Measurements from ENCODE around the gene CDC73. TPM values are rescaled to one million over a fixed set of nuclear protein-coding genes. Genes with fewer than 3 reads are reported as not detected.
A peak's percentile ranks its signal among the peaks of the same experiment; 100 is the strongest.
"Not testable (repeated sequence)": the region's sequence is repeated elsewhere in the genome, so short reads cannot be mapped to it uniquely, and the experiment has no call there.

Gene CDC73
- total and polyA plus RNA-seq, 2 donors from 2014 or later: 11.4 to 73.1 TPM

GRCh38 chr1:193221651-193222050 is 99.8 kb downstream of the CDC73 start:
- H3K4me3 ChIP-seq (ENCODE audit: low read length in 3 of 3): no peak overlapping the region
- H3K27ac ChIP-seq (ENCODE audit: low read depth in 2 of 2, low read length in 2 of 2): no peak overlapping the region
- TF ChIP-seq, protein P1, sequence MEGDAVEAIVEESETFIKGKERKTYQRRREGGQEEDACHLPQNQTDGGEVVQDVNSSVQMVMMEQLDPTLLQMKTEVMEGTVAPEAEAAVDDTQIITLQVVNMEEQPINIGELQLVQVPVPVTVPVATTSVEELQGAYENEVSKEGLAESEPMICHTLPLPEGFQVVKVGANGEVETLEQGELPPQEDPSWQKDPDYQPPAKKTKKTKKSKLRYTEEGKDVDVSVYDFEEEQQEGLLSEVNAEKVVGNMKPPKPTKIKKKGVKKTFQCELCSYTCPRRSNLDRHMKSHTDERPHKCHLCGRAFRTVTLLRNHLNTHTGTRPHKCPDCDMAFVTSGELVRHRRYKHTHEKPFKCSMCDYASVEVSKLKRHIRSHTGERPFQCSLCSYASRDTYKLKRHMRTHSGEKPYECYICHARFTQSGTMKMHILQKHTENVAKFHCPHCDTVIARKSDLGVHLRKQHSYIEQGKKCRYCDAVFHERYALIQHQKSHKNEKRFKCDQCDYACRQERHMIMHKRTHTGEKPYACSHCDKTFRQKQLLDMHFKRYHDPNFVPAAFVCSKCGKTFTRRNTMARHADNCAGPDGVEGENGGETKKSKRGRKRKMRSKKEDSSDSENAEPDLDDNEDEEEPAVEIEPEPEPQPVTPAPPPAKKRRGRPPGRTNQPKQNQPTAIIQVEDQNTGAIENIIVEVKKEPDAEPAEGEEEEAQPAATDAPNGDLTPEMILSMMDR (IDR thresholded peaks at IDR 0.05; ENCODE audit: borderline replicate concordance, extremely low read depth, insufficient read depth): no peak
- DNase-seq: peak in 1 of 5 donors; percentile 16
- no peaks in the 10 kb centered on the region for H3K36me3 ChIP-seq (ENCODE audit: control insufficient read depth in 2 of 3, insufficient read depth in 3 of 3, low read length in 3 of 3)
- no peak overlapping the region for H3K9ac ChIP-seq (ENCODE audit: low read length in 3 of 3)
- no peak for FAIRE-seq
- intact Hi-C loops (cut with DNase I): no loop called here
- H3K4me1 ChIP-seq (ENCODE audit: control insufficient read depth in 2 of 3, insufficient read depth in 2 of 3, low read depth in 1 of 3, low read length in 3 of 3): no peaks in the 10 kb centered on the region
- H3K9me3 ChIP-seq (ENCODE audit: control insufficient read depth in 2 of 3, insufficient read depth in 1 of 3, low read length in 3 of 3): peaks cover 0 to 1% (median 0%) of the 10 kb centered on the region in 3 donors
- H3K27me3 ChIP-seq (ENCODE audit: control insufficient read depth, insufficient read depth, low read length): no peaks in the 10 kb centered on the region

DNA sequence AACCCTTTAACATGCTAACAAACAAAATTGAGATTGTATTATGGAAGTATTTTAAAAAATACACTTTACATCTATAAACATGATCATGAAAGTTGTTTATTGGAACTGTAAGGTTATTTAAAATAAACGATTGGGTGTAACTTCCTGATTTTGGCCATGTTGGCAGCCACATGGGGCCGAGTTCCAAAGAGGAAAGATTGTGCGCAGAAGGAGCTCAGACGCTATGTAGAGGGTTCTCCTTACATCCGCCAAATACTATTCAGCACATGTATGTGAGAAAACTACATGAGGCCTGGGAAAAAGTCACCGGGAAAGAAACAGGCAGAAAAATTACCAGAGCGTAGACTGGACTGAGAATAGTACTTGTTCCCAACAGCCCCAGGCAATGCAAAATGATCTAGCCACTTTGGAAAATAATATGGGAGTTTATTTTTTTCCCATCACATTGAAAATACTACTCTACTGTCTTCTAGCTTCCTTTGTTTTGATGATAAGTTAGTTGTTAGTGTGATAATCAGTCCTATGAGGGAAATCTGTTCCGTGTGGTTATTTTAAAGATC is 100.3 kb downstream of the CDC73 start:
- Histone ChIP-seq H3K27me3 (ENCODE audit: control insufficient read depth, insufficient read depth, low read length) (no peaks in the 10 kb centered on the region), H3K27ac (ENCODE audit: low read depth in 2 of 2, low read length in 2 of 2) (no peak overlapping the region), H3K9ac (ENCODE audit: low read length in 3 of 3) (no peak overlapping the region), H3K9me3 (ENCODE audit: control insufficient read depth in 2 of 3, insufficient read depth in 1 of 3, low read length in 3 of 3) (peaks cover 0 to 1% (median 0%) of the 10 kb centered on the region in 3 donors), H3K36me3 (ENCODE audit: control insufficient read depth in 2 of 3, insufficient read depth in 3 of 3, low read length in 3 of 3) (no peaks in the 10 kb centered on the region), H3K4me1 (ENCODE audit: control insufficient read depth in 2 of 3, insufficient read depth in 2 of 3, low read depth in 1 of 3, low read length in 3 of 3) (no peaks in the 10 kb centered on the region), H3K4me3 (ENCODE audit: low read length in 3 of 3) (no peak overlapping the region)
- DNase-seq: no peak
- TF ChIP-seq, protein P1 (IDR thresholded peaks at IDR 0.05; ENCODE audit: borderline replicate concordance, extremely low read depth, insufficient read depth): no peak
- no peak for FAIRE-seq
- intact Hi-C loops (cut with DNase I): no loop called here

DNA sequence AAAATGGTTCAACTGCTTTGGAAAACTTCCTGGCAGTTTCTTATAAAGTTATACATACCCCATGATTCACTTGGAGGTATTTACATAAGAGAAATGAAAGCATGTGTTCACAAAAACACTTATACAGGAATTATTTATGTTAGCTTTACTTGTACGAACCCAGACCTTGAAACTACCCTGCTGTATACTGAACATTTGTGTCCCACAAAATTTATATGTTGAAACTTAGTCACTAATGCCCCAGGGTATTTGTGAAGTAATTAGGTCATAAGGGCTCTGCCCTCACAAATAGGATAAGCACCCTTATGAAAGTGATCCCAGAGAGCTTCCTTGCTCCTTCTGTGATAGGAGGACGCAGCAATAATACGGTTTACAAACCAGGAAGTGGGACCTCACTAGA is 107.3 kb downstream of the CDC73 start:
- Histone ChIP-seq H3K9me3 (ENCODE audit: control insufficient read depth in 2 of 3, insufficient read depth in 1 of 3, low read length in 3 of 3) (peaks cover 0 to 1% (median 0%) of the 10 kb centered on the region in 3 donors), H3K4me1 (ENCODE audit: control insufficient read depth in 2 of 3, insufficient read depth in 2 of 3, low read depth in 1 of 3, low read length in 3 of 3) (no peaks in the 10 kb centered on the region), H3K27me3 (ENCODE audit: control insufficient read depth, insufficient read depth, low read length) (no peaks in the 10 kb centered on the region), H3K9ac (ENCODE audit: low read length in 3 of 3) (no peak overlapping the region), H3K4me3 (ENCODE audit: low read length in 3 of 3) (no peak overlapping the region), H3K36me3 (ENCODE audit: control insufficient read depth in 2 of 3, insufficient read depth in 3 of 3, low read length in 3 of 3) (no peaks in the 10 kb centered on the region), H3K27ac (ENCODE audit: low read depth in 2 of 2, low read length in 2 of 2) (no peak overlapping the region)
- intact Hi-C loops (cut with DNase I): no loop called here
- DNase-seq (no peak), FAIRE-seq (no peak)
- TF ChIP-seq, protein P1 (IDR thresholded peaks at IDR 0.05; ENCODE audit: borderline replicate concordance, extremely low read depth, insufficient read depth): no peak

GRCh38 chr1:193231146-193231545 is 109.3 kb downstream of the CDC73 start:
- H3K4me1 ChIP-seq (ENCODE audit: control insufficient read depth in 2 of 3, insufficient read depth in 2 of 3, low read depth in 1 of 3, low read length in 3 of 3); H3K9me3 ChIP-seq (ENCODE audit: control insufficient read depth in 2 of 3, insufficient read depth in 1 of 3, low read length in 3 of 3); DNase-seq; intact Hi-C loops (cut with DNase I); H3K4me3 ChIP-seq (ENCODE audit: low read length in 3 of 3); H3K9ac ChIP-seq (ENCODE audit: low read length in 3 of 3); H3K27me3 ChIP-seq (ENCODE audit: control insufficient read depth, insufficient read depth, low read length); H3K36me3 ChIP-seq (ENCODE audit: control insufficient read depth in 2 of 3, insufficient read depth in 3 of 3, low read length in 3 of 3); H3K27ac ChIP-seq (ENCODE audit: low read depth in 2 of 2, low read length in 2 of 2): not testable (repeated sequence)
- peak; percentile 50 for FAIRE-seq
